HCT116 (cell line): ENCODE data around the gene MACF1. TPM values are rescaled to one million over a fixed set of nuclear protein-coding genes. Genes with fewer than 3 reads are reported as not detected.

Experiments used
- ATAC-seq: fragments of 200-7000 bp; cut with Tn5 transposase; 2 replicates; pipeline ENCODE4 v1.9.1; 2020; ENCODE audit warnings: mild to moderate bottlenecking, moderate library complexity
- BruUV-seq: library from RNA; stranded (reverse); fragments of 400-500 nt; replicated peaks from 2 replicates; lab custom pipeline; 2021; lab: Mats Ljungman, UMichigan
- CTCF ChIA-PET: fragments of 300-600 bp; sonication (Branson Sonifier 250); formaldehyde crosslinking; loops from one replicate; lab custom pipeline; 2021; ENCODE audit warnings: antibody characterized with exemption; lab: Charles Lee
- POLR2A ChIA-PET: fragments of 300-600, 350-600 bp; sonication (Branson Sonifier 250); formaldehyde crosslinking; loops from one replicate; lab custom pipeline; 2021; ENCODE audit warnings: antibody characterized with exemption; lab: Charles Lee
- RAD21 ChIA-PET, 2 experiments: fragments of 300-600 bp; sonication (Branson Sonifier 250); formaldehyde crosslinking; loops; one replicate each; lab custom pipeline; 2023; ENCODE audit warnings: low total read pairs in 2 of 2; ENCODE audit not compliant: uncharacterized antibody in 2 of 2, unreplicated experiment in 2 of 2, low non-redundant PET in 1 of 2; lab: Charles Lee
- DNase-seq: peaks from one replicate; pipeline ENCODE4 v3.0.0-alpha.2; 2010; ENCODE audit warnings: low read depth, low spot score
- H2AFZ ChIP-seq: fragments of 200-600 bp; shearing (Covaris generic), sonication (generic); 2 replicates; pipeline ENCODE4 v1.6.1; 2017; ENCODE audit warnings: low read depth, mixed run types, mixed read lengths, antibody characterized with exemption, low read length; ENCODE audit not compliant: poor library complexity, severe bottlenecking
- H3K27ac ChIP-seq: 2 replicates; pipeline ENCODE4 v1.5.1; 2012; ENCODE audit warnings: low read depth, low read length
- H3K27me3 ChIP-seq: fragments of 200-600 bp; sonication (generic); 2 replicates; pipeline ENCODE4 v1.6.1; 2016; ENCODE audit warnings: mixed run types, low read length, mixed read lengths; ENCODE audit not compliant: insufficient read depth
- H3K36me3 ChIP-seq, 2 experiments: fragments of 200-500 bp in 1 of 2; fragments of 200-600 bp in 1 of 2; sonication (Bioruptor generic) in 1 of 2; sonication (generic) in 1 of 2; 2 replicates each; pipeline versions ENCODE4 v1.5.1 to v1.6.1; 2014 to 2016; ENCODE audit warnings: low read length in 2 of 2, inconsistent platforms in 1 of 2, mixed read lengths in 1 of 2, mixed run types in 1 of 2; ENCODE audit not compliant: insufficient read depth in 2 of 2, control insufficient read depth in 1 of 2
- H3K4me1 ChIP-seq, 2 experiments: fragments of 200-600 bp in 1 of 2; sonication (generic) in 1 of 2; 2 replicates each; pipeline versions ENCODE4 v1.5.1 to v1.6.1; 2012 to 2017; ENCODE audit warnings: low read length in 2 of 2, inconsistent platforms in 1 of 2, mild to moderate bottlenecking in 1 of 2, mixed read lengths in 1 of 2, mixed run types in 1 of 2, moderate library complexity in 1 of 2; ENCODE audit not compliant: insufficient read depth in 2 of 2, control insufficient read depth in 1 of 2
- H3K4me2 ChIP-seq: fragments of 200-600 bp; sonication (generic); 2 replicates; pipeline ENCODE4 v1.6.1; 2017; ENCODE audit warnings: mixed run types, low read length, mixed read lengths
- H3K4me3 ChIP-seq, 2 experiments: fragments of 200-600 bp in 1 of 2; sonication (generic) in 1 of 2; replicated peaks in 1 of 2; 2 replicates each; pipeline ENCODE4 v1.5.1; 2011 to 2016; ENCODE audit warnings: low read length in 2 of 2, control low read depth in 1 of 2, low read depth in 1 of 2, mild to moderate bottlenecking in 1 of 2, mixed read lengths in 1 of 2, mixed run types in 1 of 2
- H3K79me2 ChIP-seq: fragments of 200-600 bp; sonication (generic); 2 replicates; pipeline ENCODE4 v1.6.1; 2017; ENCODE audit warnings: mild to moderate bottlenecking, mixed run types, low read length, moderate library complexity, mixed read lengths; ENCODE audit not compliant: insufficient read depth
- H3K9ac ChIP-seq: fragments of 200-600 bp; sonication (generic); 2 replicates; pipeline ENCODE4 v1.6.1; 2016; ENCODE audit warnings: low read length, mixed read lengths
- H3K9me2 ChIP-seq: fragments of 200-600 bp; sonication (generic), shearing (Covaris generic); 2 replicates; pipeline ENCODE4 v1.6.1; 2017; ENCODE audit warnings: mixed run types, mild to moderate bottlenecking, moderate library complexity; ENCODE audit not compliant: insufficient read depth
- H3K9me3 ChIP-seq, 2 experiments: fragments of 200-500 bp in 1 of 2; fragments of 200-600 bp in 1 of 2; sonication (Bioruptor generic) in 1 of 2; sonication (generic) in 1 of 2; 2 replicates each; pipeline ENCODE4 v1.6.1; 2014 to 2017; ENCODE audit warnings: low read length in 2 of 2, mixed read lengths in 2 of 2, inconsistent platforms in 1 of 2, low read depth in 1 of 2, mild to moderate bottlenecking in 1 of 2, mixed run types in 1 of 2, moderate library complexity in 1 of 2; ENCODE audit not compliant: control insufficient read depth in 1 of 2, insufficient read depth in 1 of 2
- H4K20me1 ChIP-seq: fragments of 200-600 bp; sonication (generic), shearing (Covaris generic); 2 replicates; pipeline ENCODE4 v1.6.1; 2017; ENCODE audit warnings: mixed run types, mild to moderate bottlenecking, moderate library complexity; ENCODE audit not compliant: insufficient read depth
- CBX3 ChIP-seq: IDR thresholded peaks from 2 replicates; pipeline ENCODE4 v1.6.1; 2012; ENCODE audit warnings: low read depth
- EGR1 ChIP-seq: IDR thresholded peaks from 2 replicates; pipeline ENCODE4 v1.6.1; 2012; ENCODE audit warnings: low read depth
- ELF1 ChIP-seq: IDR thresholded peaks from 2 replicates; pipeline ENCODE4 v1.6.1; 2012; ENCODE audit warnings: low read depth, borderline replicate concordance
- EZH2phosphoT487 ChIP-seq: fragments of 200-600 bp; IDR thresholded peaks from 2 replicates; pipeline ENCODE4 v1.6.1; 2018; ENCODE audit warnings: antibody characterized with exemption, borderline replicate concordance
- FOSL1 ChIP-seq: IDR thresholded peaks from 2 replicates; pipeline ENCODE4 v1.6.1; 2012; ENCODE audit warnings: low read depth
- POLR2A ChIP-seq: IDR thresholded peaks from 2 replicates; pipeline ENCODE4 v1.7.0; 2011; ENCODE audit warnings: borderline replicate concordance; ENCODE audit not compliant: insufficient read depth, insufficient read length; ENCODE audit errors: extremely low read depth
- POLR2AphosphoS5 ChIP-seq: IDR thresholded peaks from 2 replicates; pipeline ENCODE4 v1.6.1; 2011; ENCODE audit warnings: mild to moderate bottlenecking, low read depth, low read length, moderate library complexity
- RAD21 ChIP-seq: IDR thresholded peaks from 2 replicates; pipeline ENCODE4 v1.6.1; 2012; ENCODE audit warnings: low read depth, mild to moderate bottlenecking
- SIN3A ChIP-seq: IDR thresholded peaks from 2 replicates; pipeline ENCODE4 v1.6.1; 2012; ENCODE audit warnings: low read depth
- SRF ChIP-seq: IDR thresholded peaks from 2 replicates; pipeline ENCODE4 v1.6.1; 2012; ENCODE audit warnings: low read depth
- TCF7L2 ChIP-seq: IDR thresholded peaks from 2 replicates; pipeline ENCODE4 v1.7.0; 2011; ENCODE audit warnings: borderline replicate concordance, inconsistent platforms; ENCODE audit not compliant: insufficient read depth, insufficient read length; ENCODE audit errors: extremely low read depth
- ZFX ChIP-seq: fragments of 450-650 bp; IDR thresholded peaks from 2 replicates; pipeline ENCODE4 v1.6.1; 2017
- intact Hi-C: fragments of 100-400 bp; cut with micrococcal nuclease; formaldehyde crosslinking; loops from 2 replicates; pipeline ENCODE4 v1.10.0; 2022
- total RNA-seq: library from RNA; stranded (reverse); gene quantifications from one replicate; pipeline ENCODE4 v1.2.1, GENCODE V29; 2021; ENCODE audit not compliant: unreplicated experiment
- TF ChIP-seq, protein P1 (sequence below): IDR thresholded peaks from 2 replicates; pipeline ENCODE4 v1.6.1; 2011; ENCODE audit warnings: mild to moderate bottlenecking, low read length, moderate library complexity; ENCODE audit not compliant: insufficient replicate concordance; ENCODE audit errors: extremely low read depth
- TF ChIP-seq, protein P2 (sequence below): IDR thresholded peaks from 2 replicates; pipeline ENCODE4 v1.6.1; 2012
- TF ChIP-seq, protein P3 (sequence below): IDR thresholded peaks from 2 replicates; pipeline ENCODE4 v1.6.1; 2012

The MACF1 gene
- total RNA-seq, 1 experiment from 2014 or later: 146 TPM

DNA sequence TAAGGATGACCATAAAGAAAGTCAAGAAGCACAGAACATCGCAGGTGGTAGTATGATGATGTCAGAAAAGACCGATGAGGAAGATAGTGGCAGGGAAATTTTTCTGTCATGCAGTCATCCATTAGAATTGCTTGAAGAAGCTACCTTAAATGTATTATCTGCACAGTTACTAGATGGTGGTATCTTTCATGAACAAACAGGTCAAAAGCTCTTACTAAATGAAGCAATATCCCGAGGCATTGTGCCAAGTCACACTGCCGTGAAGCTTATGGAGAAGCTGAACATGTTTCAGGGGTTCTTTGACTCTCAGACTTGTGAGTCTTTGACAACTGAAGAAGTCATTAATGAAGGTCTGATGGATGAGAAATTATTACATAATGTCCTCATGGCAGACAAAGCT, 128.8 kb downstream of the MACF1 start:
- POLR2A ChIA-PET: no interaction called here

More for the DNA sequence above, 128.8 kb downstream of the MACF1 start:
- intact Hi-C loops: no loop called here
- Histone ChIP-seq H3K9me3 (no peaks in the 10 kb centered on the region), H3K79me2 (no peaks in the 10 kb centered on the region), H3K27ac (no peak overlapping the region), H3K4me3 (no peak overlapping the region), H2AFZ (no peak overlapping the region), H3K36me3 (no peaks in the 10 kb centered on the region), H3K4me2 (no peak overlapping the region), H4K20me1 (no peaks in the 10 kb centered on the region), H3K4me1 (no peaks in the 10 kb centered on the region), H3K9me2 (no peaks in the 10 kb centered on the region), H3K27me3 (no peaks in the 10 kb centered on the region), H3K9ac (no peak overlapping the region)
- DNase-seq (no peak), ATAC-seq (no peak)
- ChIA-PET CTCF (no interaction called here), RAD21 (no interaction called here)
- TF ChIP-seq, protein P1, sequence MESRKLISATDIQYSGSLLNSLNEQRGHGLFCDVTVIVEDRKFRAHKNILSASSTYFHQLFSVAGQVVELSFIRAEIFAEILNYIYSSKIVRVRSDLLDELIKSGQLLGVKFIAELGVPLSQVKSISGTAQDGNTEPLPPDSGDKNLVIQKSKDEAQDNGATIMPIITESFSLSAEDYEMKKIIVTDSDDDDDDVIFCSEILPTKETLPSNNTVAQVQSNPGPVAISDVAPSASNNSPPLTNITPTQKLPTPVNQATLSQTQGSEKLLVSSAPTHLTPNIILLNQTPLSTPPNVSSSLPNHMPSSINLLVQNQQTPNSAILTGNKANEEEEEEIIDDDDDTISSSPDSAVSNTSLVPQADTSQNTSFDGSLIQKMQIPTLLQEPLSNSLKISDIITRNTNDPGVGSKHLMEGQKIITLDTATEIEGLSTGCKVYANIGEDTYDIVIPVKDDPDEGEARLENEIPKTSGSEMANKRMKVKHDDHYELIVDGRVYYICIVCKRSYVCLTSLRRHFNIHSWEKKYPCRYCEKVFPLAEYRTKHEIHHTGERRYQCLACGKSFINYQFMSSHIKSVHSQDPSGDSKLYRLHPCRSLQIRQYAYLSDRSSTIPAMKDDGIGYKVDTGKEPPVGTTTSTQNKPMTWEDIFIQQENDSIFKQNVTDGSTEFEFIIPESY: no peak
- TF ChIP-seq, protein P2, sequence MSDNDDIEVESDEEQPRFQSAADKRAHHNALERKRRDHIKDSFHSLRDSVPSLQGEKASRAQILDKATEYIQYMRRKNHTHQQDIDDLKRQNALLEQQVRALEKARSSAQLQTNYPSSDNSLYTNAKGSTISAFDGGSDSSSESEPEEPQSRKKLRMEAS: no peak
- TF ChIP-seq SIN3A (no peak), FOSL1 (no peak), RAD21 (no peak), ELF1 (no peak), EZH2phosphoT487 (no peak), POLR2A (no peak), ZFX (no peak), TCF7L2 (no peak), SRF (no peak), CBX3 (no peak), EGR1 (no peak), POLR2AphosphoS5 (no peak)
- TF ChIP-seq, protein P3, sequence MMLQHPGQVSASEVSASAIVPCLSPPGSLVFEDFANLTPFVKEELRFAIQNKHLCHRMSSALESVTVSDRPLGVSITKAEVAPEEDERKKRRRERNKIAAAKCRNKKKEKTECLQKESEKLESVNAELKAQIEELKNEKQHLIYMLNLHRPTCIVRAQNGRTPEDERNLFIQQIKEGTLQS: no peak
- no TSS peak for BruUV-seq
